NB4 (cell line): Measurements from ENCODE around the gene C16orf90.

Experiments
- DNase-seq: peaks from one replicate; pipeline ENCODE4 v3.0.0; 2010; ENCODE audit warnings: low read depth
- H3K4me3 ChIP-seq: one replicate; pipeline ENCODE4 v1.5.1; 2011; ENCODE audit warnings: mild to moderate bottlenecking, low read depth, low read length, moderate library complexity
- MAX ChIP-seq: IDR thresholded peaks from 2 replicates; pipeline ENCODE4 v1.6.1; 2011; ENCODE audit warnings: low read depth, low read length
- MYC ChIP-seq: IDR thresholded peaks from 2 replicates; pipeline ENCODE4 v1.6.1; 2011; ENCODE audit warnings: low read depth, low read length
- POLR2A ChIP-seq: IDR thresholded peaks from 2 replicates; pipeline ENCODE4 v1.6.1; 2011; ENCODE audit warnings: mild to moderate bottlenecking; ENCODE audit not compliant: insufficient read length; ENCODE audit errors: extremely low read depth
- TF ChIP-seq, protein P1 (sequence below): IDR thresholded peaks from one replicate; pipeline ENCODE4 v1.5.1; 2012; ENCODE audit warnings: low read depth, low read length

The C16orf90 gene

DNA sequence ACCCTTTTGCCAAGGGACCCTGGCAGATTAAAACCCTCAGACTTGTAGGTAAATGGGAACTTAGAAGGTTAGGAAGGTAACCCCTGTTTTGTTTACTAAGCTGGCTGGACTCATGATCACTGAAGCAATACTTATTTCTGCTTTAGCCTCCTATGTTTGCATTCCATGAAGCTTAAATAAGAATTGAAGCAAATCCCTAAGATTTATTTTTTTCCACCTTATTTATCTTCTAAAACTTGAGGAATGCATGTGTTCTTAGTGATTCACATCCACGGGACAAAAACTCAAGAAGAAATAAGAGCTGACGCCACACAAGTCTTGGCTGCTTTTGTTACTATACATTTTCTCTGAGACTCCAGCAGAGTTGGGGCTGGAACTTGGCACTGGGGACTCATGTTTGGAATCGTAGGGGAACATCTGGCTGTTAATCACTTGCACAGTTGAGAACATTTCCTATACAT lies 41.0 kb upstream of the C16orf90 start:
- DNase-seq, result no peak
- TF ChIP-seq MAX (no peak), POLR2A (no peak), MYC (no peak)
- TF ChIP-seq, protein P1, sequence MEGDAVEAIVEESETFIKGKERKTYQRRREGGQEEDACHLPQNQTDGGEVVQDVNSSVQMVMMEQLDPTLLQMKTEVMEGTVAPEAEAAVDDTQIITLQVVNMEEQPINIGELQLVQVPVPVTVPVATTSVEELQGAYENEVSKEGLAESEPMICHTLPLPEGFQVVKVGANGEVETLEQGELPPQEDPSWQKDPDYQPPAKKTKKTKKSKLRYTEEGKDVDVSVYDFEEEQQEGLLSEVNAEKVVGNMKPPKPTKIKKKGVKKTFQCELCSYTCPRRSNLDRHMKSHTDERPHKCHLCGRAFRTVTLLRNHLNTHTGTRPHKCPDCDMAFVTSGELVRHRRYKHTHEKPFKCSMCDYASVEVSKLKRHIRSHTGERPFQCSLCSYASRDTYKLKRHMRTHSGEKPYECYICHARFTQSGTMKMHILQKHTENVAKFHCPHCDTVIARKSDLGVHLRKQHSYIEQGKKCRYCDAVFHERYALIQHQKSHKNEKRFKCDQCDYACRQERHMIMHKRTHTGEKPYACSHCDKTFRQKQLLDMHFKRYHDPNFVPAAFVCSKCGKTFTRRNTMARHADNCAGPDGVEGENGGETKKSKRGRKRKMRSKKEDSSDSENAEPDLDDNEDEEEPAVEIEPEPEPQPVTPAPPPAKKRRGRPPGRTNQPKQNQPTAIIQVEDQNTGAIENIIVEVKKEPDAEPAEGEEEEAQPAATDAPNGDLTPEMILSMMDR, result no peak
- H3K4me3 ChIP-seq, result no peak overlapping the region

- TF ChIP-seq MYC, result no peak
- TF ChIP-seq POLR2A, result no peak
- no peak overlapping the region for H3K4me3 ChIP-seq
- no peak for DNase-seq
Measured at GRCh38 chr16:3534126-3534525, 38.8 kb upstream of the C16orf90 start.

DNA sequence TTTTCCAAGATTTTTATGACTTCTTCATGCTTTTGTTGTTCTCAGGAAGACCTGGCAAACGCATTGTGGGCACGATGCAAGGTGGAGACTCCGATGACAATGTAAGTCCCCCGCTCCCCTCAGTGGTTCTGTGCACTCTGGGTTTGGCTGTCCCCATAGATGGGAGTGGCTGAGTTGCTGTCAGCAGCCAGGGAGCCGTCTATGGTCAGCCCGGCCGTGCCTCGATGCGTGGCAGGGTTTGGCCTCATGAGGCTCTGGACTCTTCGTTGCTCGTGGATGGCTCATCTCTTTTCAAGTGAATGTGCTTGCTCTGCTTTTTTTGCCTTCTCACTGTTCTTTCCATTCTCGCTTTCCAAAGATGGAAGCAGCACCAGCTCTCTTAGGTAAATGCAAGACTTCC lies 37.5 kb upstream of the C16orf90 start:
- no peak for DNase-seq
- TF ChIP-seq MYC (no peak), POLR2A (no peak), MAX (no peak)
- TF ChIP-seq, protein P1, result no peak
- no peak overlapping the region for H3K4me3 ChIP-seq

GRCh38 chr16:3530371-3530914 lies 35.2 kb upstream of the C16orf90 start:
- TF ChIP-seq MAX (no peak), POLR2A (no peak), MYC (no peak)
- TF ChIP-seq, protein P1, result no peak
- H3K4me3 ChIP-seq, result no peak overlapping the region
- no peak for DNase-seq

GRCh38 chr16:3529175-3529574 lies 33.9 kb upstream of the C16orf90 start:
- no peak for DNase-seq
- no peak overlapping the region for H3K4me3 ChIP-seq
- TF ChIP-seq MAX (no peak), POLR2A (no peak), MYC (no peak)
- TF ChIP-seq, protein P1, result no peak

GRCh38 chr16:3528406-3528805 lies 33.1 kb upstream of the C16orf90 start:
- no peak for DNase-seq
- TF ChIP-seq, protein P1, result no peak
- TF ChIP-seq MYC (no peak), MAX (no peak), POLR2A (no peak)
- H3K4me3 ChIP-seq, result no peak overlapping the region
